Measurements from ENCODE around the gene ZEB1. TPM values are rescaled to one million over a fixed set of nuclear protein-coding genes. Genes with fewer than 3 reads are reported as not detected.

The ZEB1 gene
- total RNA-seq, 2 donors from 2014 or later: 0.84 TPM

GRCh38 chr10:31350891-31351290 is 31.9 kb downstream of the ZEB1 start:
- Mint-ChIP-seq H3K36me3 (ENCODE audit: low read depth) (no peaks in the 10 kb centered on the region), H3K27ac (no peak overlapping the region), H3K9me3 (no peaks in the 10 kb centered on the region), H3K4me3 (no peak overlapping the region), H3K27me3 (ENCODE audit: insufficient read depth) (no peaks in the 10 kb centered on the region), H3K4me1 (no peaks in the 10 kb centered on the region)
- no peak overlapping the region for H3K4me3 ChIP-seq (ENCODE audit: low read length)
- DNase-seq: no peak
- no peaks in the 10 kb centered on the region for H3K4me1 ChIP-seq (ENCODE audit: control insufficient read depth, insufficient read depth, low read length)
- H3K9ac ChIP-seq (ENCODE audit: extremely low read depth, low read length, poor library complexity, severe bottlenecking): no peak overlapping the region
- H3K27ac ChIP-seq (ENCODE audit: low read depth, low read length): peak overlapping the region; percentile 51
- H3K27me3 ChIP-seq (ENCODE audit: control insufficient read depth, insufficient read depth, low read length, poor library complexity, severe bottlenecking): no peaks in the 10 kb centered on the region
- WGBS, 2 experiments (ENCODE audit: insufficient coverage in 1 of 2, insufficient read length in 1 of 2): 80 to 91% methylated on average over 1 of the region's 1 CpG
- TF ChIP-seq, protein P1, sequence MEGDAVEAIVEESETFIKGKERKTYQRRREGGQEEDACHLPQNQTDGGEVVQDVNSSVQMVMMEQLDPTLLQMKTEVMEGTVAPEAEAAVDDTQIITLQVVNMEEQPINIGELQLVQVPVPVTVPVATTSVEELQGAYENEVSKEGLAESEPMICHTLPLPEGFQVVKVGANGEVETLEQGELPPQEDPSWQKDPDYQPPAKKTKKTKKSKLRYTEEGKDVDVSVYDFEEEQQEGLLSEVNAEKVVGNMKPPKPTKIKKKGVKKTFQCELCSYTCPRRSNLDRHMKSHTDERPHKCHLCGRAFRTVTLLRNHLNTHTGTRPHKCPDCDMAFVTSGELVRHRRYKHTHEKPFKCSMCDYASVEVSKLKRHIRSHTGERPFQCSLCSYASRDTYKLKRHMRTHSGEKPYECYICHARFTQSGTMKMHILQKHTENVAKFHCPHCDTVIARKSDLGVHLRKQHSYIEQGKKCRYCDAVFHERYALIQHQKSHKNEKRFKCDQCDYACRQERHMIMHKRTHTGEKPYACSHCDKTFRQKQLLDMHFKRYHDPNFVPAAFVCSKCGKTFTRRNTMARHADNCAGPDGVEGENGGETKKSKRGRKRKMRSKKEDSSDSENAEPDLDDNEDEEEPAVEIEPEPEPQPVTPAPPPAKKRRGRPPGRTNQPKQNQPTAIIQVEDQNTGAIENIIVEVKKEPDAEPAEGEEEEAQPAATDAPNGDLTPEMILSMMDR (conservative IDR thresholded peaks at IDR 0.05): no peak
- no peaks in the 10 kb centered on the region for H3K9me3 ChIP-seq (ENCODE audit: control insufficient read depth, low read length)
- no peaks in the 10 kb centered on the region for H3K36me3 ChIP-seq (ENCODE audit: control insufficient read depth, insufficient read depth, low read length)

DNA sequence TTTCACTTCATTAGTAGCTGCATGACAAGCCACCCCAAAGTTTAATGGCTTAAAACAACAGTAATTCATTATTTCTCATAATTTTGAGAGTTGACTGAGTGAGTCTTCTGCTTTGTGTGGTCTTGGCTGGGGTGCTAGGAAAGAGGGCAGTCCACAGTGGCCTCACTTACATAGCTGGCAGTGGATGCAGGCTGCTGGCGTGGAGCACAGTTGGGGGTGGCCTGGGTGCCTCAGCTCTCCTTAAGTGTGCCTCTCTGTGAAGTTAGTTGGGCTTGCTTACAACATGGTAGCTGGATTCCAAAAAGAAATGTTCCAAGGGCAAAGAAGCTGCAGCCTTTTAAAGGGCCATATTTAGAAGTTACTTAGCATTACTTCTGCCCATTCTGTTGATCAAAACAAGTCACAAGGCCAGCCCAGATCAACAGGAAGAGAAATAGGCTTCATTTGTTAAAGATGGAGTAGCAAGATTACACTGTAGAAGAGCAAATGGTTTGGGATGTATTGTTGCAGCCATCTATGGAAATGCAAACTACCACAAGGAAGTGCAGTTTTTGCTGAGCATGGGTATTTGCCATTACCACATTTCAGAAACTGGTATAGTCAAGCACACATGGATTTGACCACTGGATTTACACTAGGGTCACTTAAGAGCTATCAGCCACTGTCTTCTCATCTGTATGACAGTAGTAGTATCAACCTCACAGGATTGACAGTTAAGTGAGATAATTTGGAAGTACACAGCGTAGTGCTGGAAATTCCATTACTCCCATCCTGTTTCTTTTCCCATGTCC is 33.6 kb downstream of the ZEB1 start:
- Mint-ChIP-seq H3K9me3 (no peaks in the 10 kb centered on the region), H3K4me3 (no peak overlapping the region)

DNA sequence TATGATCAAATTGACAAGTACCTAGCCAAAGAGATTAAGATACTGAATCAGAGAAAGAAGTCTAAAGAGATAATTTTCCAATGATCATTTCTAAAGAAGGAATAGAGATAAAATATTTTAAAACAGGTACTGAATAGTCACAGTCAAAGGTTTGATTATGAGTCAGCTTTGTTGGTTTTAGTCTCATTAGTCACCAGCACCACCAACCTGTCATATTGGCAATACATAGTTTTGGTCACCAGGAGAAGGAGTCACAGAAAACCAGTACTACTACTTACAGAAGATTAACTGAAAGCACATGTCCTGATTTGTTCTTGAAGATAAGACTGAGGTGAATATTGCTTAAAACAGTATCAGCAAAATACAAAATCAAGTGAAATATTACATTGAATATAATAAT is 34.6 kb downstream of the ZEB1 start:
- TF ChIP-seq, protein P1 (conservative IDR thresholded peaks at IDR 0.05): no peak
- Histone ChIP-seq H3K4me1 (ENCODE audit: control insufficient read depth, insufficient read depth, low read length) (no peaks in the 10 kb centered on the region), H3K27me3 (ENCODE audit: control insufficient read depth, insufficient read depth, low read length, poor library complexity, severe bottlenecking) (no peaks in the 10 kb centered on the region), H3K36me3 (ENCODE audit: control insufficient read depth, insufficient read depth, low read length) (no peaks in the 10 kb centered on the region), H3K9ac (ENCODE audit: extremely low read depth, low read length, poor library complexity, severe bottlenecking) (no peak overlapping the region), H3K9me3 (ENCODE audit: control insufficient read depth, low read length) (no peaks in the 10 kb centered on the region), H3K27ac (ENCODE audit: low read depth, low read length) (no peak overlapping the region), H3K4me3 (ENCODE audit: low read length) (no peak overlapping the region)
- H3K27ac Mint-ChIP-seq: no peak overlapping the region
- H3K4me3 Mint-ChIP-seq: no peak overlapping the region
- no peaks in the 10 kb centered on the region for H3K9me3 Mint-ChIP-seq
- H3K4me1 Mint-ChIP-seq: no peaks in the 10 kb centered on the region
- no peaks in the 10 kb centered on the region for H3K36me3 Mint-ChIP-seq (ENCODE audit: low read depth)
- no peaks in the 10 kb centered on the region for H3K27me3 Mint-ChIP-seq (ENCODE audit: insufficient read depth)
- DNase-seq: no peak

More for the DNA sequence above, 33.6 kb downstream of the ZEB1 start:
- Histone ChIP-seq H3K9ac (ENCODE audit: extremely low read depth, low read length, poor library complexity, severe bottlenecking) (no peak overlapping the region), H3K4me3 (ENCODE audit: low read length) (no peak overlapping the region), H3K9me3 (ENCODE audit: control insufficient read depth, low read length) (no peaks in the 10 kb centered on the region), H3K27ac (ENCODE audit: low read depth, low read length) (no peak overlapping the region), H3K4me1 (ENCODE audit: control insufficient read depth, insufficient read depth, low read length) (no peaks in the 10 kb centered on the region), H3K36me3 (ENCODE audit: control insufficient read depth, insufficient read depth, low read length) (no peaks in the 10 kb centered on the region), H3K27me3 (ENCODE audit: control insufficient read depth, insufficient read depth, low read length, poor library complexity, severe bottlenecking) (no peaks in the 10 kb centered on the region)
- H3K36me3 Mint-ChIP-seq (ENCODE audit: low read depth): no peaks in the 10 kb centered on the region
- TF ChIP-seq, protein P1 (conservative IDR thresholded peaks at IDR 0.05): no peak
- no peak for DNase-seq
- H3K27ac Mint-ChIP-seq: no peak overlapping the region
- H3K4me1 Mint-ChIP-seq: no peaks in the 10 kb centered on the region
- H3K27me3 Mint-ChIP-seq (ENCODE audit: insufficient read depth): no peaks in the 10 kb centered on the region
- 84% methylated on average over 2 of the region's 2 CpGs; no CpG with 5 or more reads in 1 of the 2 experiments for WGBS, 2 experiments (ENCODE audit: insufficient coverage in 1 of 2, insufficient read length in 1 of 2)

Data from endodermal cell (in vitro differentiated cells).